K562 (cell line): ENCODE measurements around the gene TMEM187. TPM values are rescaled to one million over a fixed set of nuclear protein-coding genes. Genes with fewer than 3 reads are reported as not detected.

ENCODE experiments used
- ATAC-seq: fragments of 200-7000 bp; cut with Tn5 transposase; 3 replicates; pipeline ENCODE4 v1.9.1; 2020; ENCODE audit warnings: moderate library complexity
- BruUV-seq: library from RNA; stranded (reverse); fragments of 400-500 nt; replicated peaks from 2 replicates; lab custom pipeline; 2021; lab: Mats Ljungman, UMichigan
- CTCF ChIA-PET: fragments of 300-600 bp; formaldehyde crosslinking; extraction: SDS; loops from one replicate; lab custom pipeline; 2021; ENCODE audit warnings: low intra/inter-chr PET ratio; lab: Yijun Ruan, JAX
- POLR2A ChIA-PET: fragments of 300-600, 350-650 bp; sonication (Branson Sonifier 250); formaldehyde crosslinking; extraction: SDS; loops from one replicate; lab custom pipeline; 2021; ENCODE audit warnings: antibody characterized with exemption, inconsistent platforms; lab: Yijun Ruan, JAX
- DNase-seq, 4 experiments: peaks; one replicate each; pipeline versions ENCODE4 v3.0.0 to v3.0.0-alpha.2; 2011 to 2018; ENCODE audit warnings: low spot score in 3 of 4, mixed read lengths in 3 of 4; ENCODE audit errors: extremely low read depth in 1 of 4
- FAIRE-seq: peaks from 2 replicates; lab custom pipeline; 2011; peaks lifted over from hg19 to GRCh38; lab: Jason Lieb, UNC
- H2AFZ ChIP-seq: 2 replicates; pipeline ENCODE4 v1.6.0; 2011; ENCODE audit warnings: low read depth, low read length, control low read depth, inconsistent platforms
- H3K27ac ChIP-seq: fragments of 200-600 bp; 3 replicates; pipeline ENCODE4 v1.8.0; 2011; ENCODE audit warnings: low read depth, mild to moderate bottlenecking, control low read depth, inconsistent platforms, low read length, moderate library complexity, mixed read lengths; ENCODE audit errors: extremely low read depth
- H3K27me3 ChIP-seq, 2 experiments: fragments of 300-600 bp in 1 of 2; 2 replicates in 1 of 2; 3 replicates in 1 of 2; pipeline versions ENCODE4 v1.6.0 to v1.8.0; 2011; ENCODE audit warnings: inconsistent platforms in 2 of 2, low read length in 2 of 2, mild to moderate bottlenecking in 1 of 2, mixed read lengths in 1 of 2, moderate library complexity in 1 of 2; ENCODE audit not compliant: control insufficient read depth in 2 of 2, insufficient read depth in 2 of 2
- H3K36me3 ChIP-seq: fragments of 300-600 bp; 3 replicates; pipeline ENCODE4 v1.8.0; 2011; ENCODE audit warnings: mild to moderate bottlenecking, low read length, inconsistent platforms; ENCODE audit not compliant: control insufficient read depth, insufficient read depth
- H3K4me1 ChIP-seq, 2 experiments: fragments of 200-600 bp in 1 of 2; replicated peaks in 1 of 2; 2 replicates in 1 of 2; 3 replicates in 1 of 2; pipeline versions ENCODE4 v1.5.1 to v1.8.0; 2011; ENCODE audit warnings: inconsistent platforms in 2 of 2, low read length in 2 of 2, mild to moderate bottlenecking in 1 of 2, mixed read lengths in 1 of 2, moderate library complexity in 1 of 2; ENCODE audit not compliant: control insufficient read depth in 2 of 2, insufficient read depth in 2 of 2
- H3K4me2 ChIP-seq: 2 replicates; pipeline ENCODE4 v1.6.1; 2011; ENCODE audit warnings: low read length, control low read depth, inconsistent platforms, mixed read lengths; ENCODE audit not compliant: insufficient read depth
- H3K4me3 ChIP-seq: fragments of 200-600 bp; sonication (generic), shearing (Covaris generic); 2 replicates; pipeline ENCODE4 v1.5.1; 2016; ENCODE audit warnings: control low read depth, inconsistent platforms
- H3K79me2 ChIP-seq: fragments of 200-600 bp; 3 replicates; pipeline ENCODE4 v1.8.0; 2011; ENCODE audit warnings: low read length, inconsistent platforms; ENCODE audit not compliant: control insufficient read depth, insufficient read depth
- H3K9ac ChIP-seq, 2 experiments: 2 replicates each; pipeline versions ENCODE4 v1.6.0 to v1.6.1; 2011; ENCODE audit warnings: low read depth in 2 of 2, low read length in 2 of 2, control low read depth in 1 of 2, inconsistent platforms in 1 of 2, mild to moderate bottlenecking in 1 of 2, mixed read lengths in 1 of 2; ENCODE audit not compliant: insufficient read depth in 1 of 2
- H3K9me1 ChIP-seq: one replicate; pipeline ENCODE4 v1.6.0; 2011; ENCODE audit warnings: inconsistent platforms, mild to moderate bottlenecking, low read length, moderate library complexity; ENCODE audit not compliant: control insufficient read depth, insufficient read depth
- H3K9me3 ChIP-seq: replicated peaks from 2 replicates; pipeline ENCODE4 v1.5.1; 2011; ENCODE audit warnings: low read depth, low read length, inconsistent platforms; ENCODE audit not compliant: control insufficient read depth, insufficient read depth
- H4K20me1 ChIP-seq: replicated peaks from 2 replicates; pipeline ENCODE4 v1.6.1; 2011; ENCODE audit warnings: low read length, inconsistent platforms, mixed read lengths; ENCODE audit not compliant: control insufficient read depth, insufficient read depth
- BHLHE40 ChIP-seq: IDR thresholded peaks from 2 replicates; pipeline ENCODE4 v1.6.1; 2011; ENCODE audit warnings: low read length, improper control_type of control experiment
- CEBPZ ChIP-seq: fragments of 150-350 bp; IDR thresholded peaks from 2 replicates; pipeline ENCODE4 v1.6.1; 2014; ENCODE audit warnings: low read depth, mild to moderate bottlenecking, low read length, borderline replicate concordance
- CGGBP1 ChIP-seq: fragments of 250-450 bp; sonication (Bioruptor Pico); IDR thresholded peaks from 2 replicates; pipeline ENCODE4 v1.9.0; 2021; ENCODE audit warnings: mild to moderate bottlenecking
- EWSR1 ChIP-seq: fragments of 450-650 bp; IDR thresholded peaks from 2 replicates; pipeline ENCODE4 v1.6.1; 2018; ENCODE audit warnings: borderline replicate concordance, mild to moderate bottlenecking, low read depth, moderate library complexity; ENCODE audit not compliant: partially characterized antibody
- MBD2 ChIP-seq: sonication (generic); IDR thresholded peaks from 2 replicates; pipeline ENCODE4 v1.6.1; 2016; ENCODE audit warnings: low read depth, borderline replicate concordance
- POLR2G ChIP-seq: fragments of 200-400 bp; formaldehyde crosslinking; IDR thresholded peaks from 2 replicates; pipeline ENCODE4 v1.6.1; 2017; ENCODE audit warnings: low read depth, mild to moderate bottlenecking, antibody characterized with exemption, low read length, moderate library complexity
- POLR3G ChIP-seq: IDR thresholded peaks from 2 replicates; pipeline ENCODE4 v1.6.1; 2011; ENCODE audit not compliant: insufficient read length, insufficient replicate concordance; ENCODE audit errors: extremely low read depth
- RFX1 ChIP-seq: fragments of 450-650 bp; IDR thresholded peaks from 2 replicates; pipeline ENCODE4 v1.6.1; 2016; ENCODE audit warnings: mild to moderate bottlenecking, moderate library complexity
- SMARCA4 ChIP-seq: fragments of 450-650 bp; IDR thresholded peaks from 2 replicates; pipeline ENCODE4 v1.6.1; 2016
- TSHZ1 ChIP-seq: fragments of 250-450 bp; sonication (Bioruptor Pico); IDR thresholded peaks from 2 replicates; pipeline ENCODE4 v1.4.0; 2020; ENCODE audit warnings: mild to moderate bottlenecking, moderate library complexity
- ZBTB7A ChIP-seq: IDR thresholded peaks from 2 replicates; pipeline ENCODE4 v1.6.1; 2011; ENCODE audit warnings: low read depth, mild to moderate bottlenecking, low read length, moderate library complexity, borderline replicate concordance; ENCODE audit not compliant: control insufficient read depth
- ZNF197 ChIP-seq: fragments of 200-800 bp; sonication (Bioruptor generic); IDR thresholded peaks from 2 replicates; pipeline ENCODE4 v1.6.1; 2016; ENCODE audit warnings: low read depth, missing genetic modification characterization, missing compliant biosample characterization
- ZNF57 ChIP-seq: fragments of 450-650 bp; formaldehyde crosslinking; IDR thresholded peaks from 2 replicates; pipeline ENCODE4 v1.4.0; 2020; ENCODE audit warnings: mild to moderate bottlenecking, moderate library complexity
- ZZZ3 ChIP-seq: fragments of 450-650 bp; IDR thresholded peaks from 2 replicates; pipeline ENCODE4 v1.6.1; 2016; ENCODE audit warnings: antibody characterized with exemption, mild to moderate bottlenecking, moderate library complexity
- WGBS: fragments of 100-300 bp; shearing (Covaris generic); methylation state at CpG from one replicate; pipeline ENCODE4 v1.1.6; 2016; ENCODE audit warnings: low coverage, mixed read lengths; ENCODE audit not compliant: insufficient coverage; ENCODE audit errors: missing lambda C conversion rate; 5-methylcytosine and 5-hydroxymethylcytosine counted together
- in situ Hi-C: fragments of 300-500 bp; cut with MboI; formaldehyde crosslinking; loops from 4 replicates; pipeline ENCODE4 v1.15.0; 2018; ENCODE audit warnings: inconsistent platforms, mixed read lengths
- intact Hi-C: fragments of 100-400 bp; cut with micrococcal nuclease; formaldehyde crosslinking; loops from 2 replicates; pipeline ENCODE4 v1.14.2; 2022
- polyA plus RNA-seq, 8 experiments: library from polyadenylated mRNA; depleted of rRNA in 4 of 8; stranded (reverse) in 5 of 8; unstranded in 3 of 8; fragments of >200 nt; fragmentation: Nextera tagmentation in 2 of 8; fragmentation: Illumina TruSeq in 1 of 8; extraction: Ambion mirVana in 2 of 8; extraction: Trizol in 1 of 8; gene quantifications; 2 replicates each; pipeline versions ENCODE4 v1.2.1 to v1.2.3, GENCODE V29; 2011 to 2014; ENCODE audit warnings: inconsistent platforms in 1 of 8, missing spikeins in 1 of 8
- total RNA-seq, 7 experiments: library from RNA; depleted of rRNA in 6 of 7; stranded (reverse); fragments of >200 nt in 6 of 7; fragmentation: Illumina TruSeq in 2 of 7; extraction: Trizol in 2 of 7; gene quantifications; 2 replicates each; pipeline versions ENCODE4 v1.2.1 to v1.2.3, GENCODE V29; 2011 to 2021; ENCODE audit warnings: low replicate concordance in 1 of 7

Gene TMEM187
- total and polyA plus RNA-seq, 9 of the 15 experiments (the other 6 are each of a cell fraction or from before 2014, with no cell fraction given): 0.13 to 6.4 (median 1.6) TPM

GRCh38 chrX:153969125-153969903, 3.2 kb upstream of the TMEM187 start:
- peak overlapping the region; percentile 74 for H3K27ac ChIP-seq
- H3K4me3 ChIP-seq: peak overlapping the region; percentile 84
- H3K27me3 ChIP-seq: no peaks in the 10 kb centered on the region
- H3K9me3 ChIP-seq: no peaks in the 10 kb centered on the region
- H2AFZ ChIP-seq: no peak overlapping the region
- FAIRE-seq (no peak), ATAC-seq (no peak), DNase-seq (no peak)
- peak overlapping the region; percentile 86 for H3K4me2 ChIP-seq
- H4K20me1 ChIP-seq: peaks cover 52% of the 10 kb centered on the region
- intact Hi-C loops: no loop called here
- POLR2A ChIA-PET: interaction anchor here (0.5 to 3.1 kb wide), 8 partner anchors 8 to 406 kb away, joined by 3 to 24 read pairs (median 4); no protein-coding TSS in a partner anchor
- H3K9me1 ChIP-seq: peaks cover 5% of the 10 kb centered on the region
- CTCF ChIA-PET: interaction anchor here (0.9 kb wide), 1 partner anchor 11 kb away, joined by 3 read pairs; no protein-coding TSS in a partner anchor
- H3K79me2 ChIP-seq: peaks cover 87% of the 10 kb centered on the region
- in situ Hi-C loops: no loop called here
- 3% methylated on average over 16 of the region's 25 CpGs for WGBS
- peaks cover 38 to 67% of the 10 kb centered on the region in 2 experiments for H3K4me1 ChIP-seq
- no TSS peak for BruUV-seq
- H3K9ac ChIP-seq: peak overlapping the region; percentile 77 to 96
- peaks cover 53% of the 10 kb centered on the region; the same call in 2 of the 3 replicates for H3K36me3 ChIP-seq
- TF ChIP-seq POLR2G (peak; percentile 63), BHLHE40 (no peak), ZNF197 (CRISPR knock-in tag) (no peak), SMARCA4 (0 out of 2 replicates have a peak, but pooled peaks have one; percentile 5), ZNF57 (CRISPR knock-in tag) (no peak), POLR3G (no peak), CGGBP1 (CRISPR knock-in tag) (no peak), EWSR1 (no peak), RFX1 (no peak), CEBPZ (no peak), ZBTB7A (peak; percentile 2; the same call in 1 of the 2 replicates), TSHZ1 (CRISPR knock-in tag) (no peak), ZZZ3 (no peak), MBD2 (no peak)
